CD4-positive, alpha-beta T cell (primary cell): Measurements from ENCODE around the gene DDX20. TPM values are rescaled to one million over a fixed set of nuclear protein-coding genes. Genes with fewer than 3 reads are reported as not detected.

Source experiments
- ATAC-seq: fragments of 200-7000 bp; cut with Tn5 transposase; one replicate; pipeline ENCODE4 v1.10.0; 2022; ENCODE audit warnings: mild to moderate bottlenecking; ENCODE audit not compliant: poor library complexity
- CTCF ChIA-PET: fragments of 350-600 bp; sonication (Branson Sonifier 250); formaldehyde crosslinking; loops from one replicate; lab custom pipeline; 2021; ENCODE audit warnings: antibody characterized with exemption, inconsistent platforms; lab: Charles Lee
- POLR2A ChIA-PET: fragments of 350-600 bp; sonication (Branson Sonifier 250); formaldehyde crosslinking; loops from one replicate; lab custom pipeline; 2021; ENCODE audit warnings: antibody characterized with exemption, inconsistent platforms; lab: Charles Lee
- DNase-seq, 14 experiments: peaks; one replicate each; pipeline ENCODE4 v3.0.0-alpha.2; 2013 to 2020; ENCODE audit warnings: mixed read lengths in 2 of 14
- H3K27ac ChIP-seq, 2 donors: one replicate each; pipeline versions ENCODE4 v1.5.1 to v1.7.0; 2013; ENCODE audit warnings: low read length in 2 of 2, low read depth in 1 of 2, mild to moderate bottlenecking in 1 of 2
- H3K27me3 ChIP-seq, 2 experiments: 1 replicate in 1 of 2; 2 replicates in 1 of 2; pipeline versions ENCODE4 v1.6.1 to v1.7.0; 2013; ENCODE audit warnings: low read length in 2 of 2, control low read depth in 1 of 2, mild to moderate bottlenecking in 1 of 2, moderate library complexity in 1 of 2; ENCODE audit not compliant: insufficient read depth in 2 of 2, control insufficient read depth in 1 of 2
- H3K36me3 ChIP-seq: one replicate; pipeline ENCODE4 v1.6.1; 2013; ENCODE audit warnings: low read length, control low read depth; ENCODE audit not compliant: insufficient read depth
- H3K4me1 ChIP-seq: one replicate; pipeline ENCODE4 v1.6.1; 2013; ENCODE audit warnings: low read length, control low read depth; ENCODE audit not compliant: insufficient read depth
- H3K4me3 ChIP-seq: one replicate; pipeline ENCODE4 v1.5.1; 2013; ENCODE audit warnings: mild to moderate bottlenecking, low read length, moderate library complexity
- H3K9me3 ChIP-seq, 2 experiments: 1 replicate in 1 of 2; 2 replicates in 1 of 2; pipeline versions ENCODE4 v1.6.1 to v1.7.0; 2013; ENCODE audit warnings: low read length in 2 of 2, mild to moderate bottlenecking in 2 of 2, control low read depth in 1 of 2, moderate library complexity in 1 of 2; ENCODE audit not compliant: control insufficient read depth in 1 of 2, insufficient read depth in 1 of 2
- H3K27ac Mint-ChIP-seq: one replicate; pipeline ENCODE4 v1.8.0; 2020; ENCODE audit warnings: mixed read lengths
- H3K27me3 Mint-ChIP-seq: one replicate; pipeline ENCODE4 v1.8.0; 2021; ENCODE audit warnings: mixed read lengths
- H3K36me3 Mint-ChIP-seq: one replicate; pipeline ENCODE4 v1.8.0; 2021; ENCODE audit warnings: low read depth, mixed read lengths
- H3K4me1 Mint-ChIP-seq: one replicate; pipeline ENCODE4 v1.8.0; 2021; ENCODE audit warnings: low read depth, mixed read lengths
- H3K4me3 Mint-ChIP-seq: one replicate; pipeline ENCODE4 v1.8.0; 2020; ENCODE audit warnings: mild to moderate bottlenecking, mixed read lengths
- H3K9me3 Mint-ChIP-seq: one replicate; pipeline ENCODE4 v1.8.0; 2020; ENCODE audit warnings: mixed read lengths
- CTCF ChIP-seq: fragments of 200-600 bp; IDR thresholded peaks from one replicate; pipeline ENCODE4 v1.8.0; 2022; ENCODE audit warnings: antibody characterized with exemption, mild to moderate bottlenecking
- intact Hi-C, 2 experiments: fragments of 100-400 bp; cut with DNase I in 1 of 2; cut with micrococcal nuclease in 1 of 2; formaldehyde crosslinking; loops; one replicate each; pipeline versions ENCODE4 v1.15.1 to v1.9.0; 2023 to 2025; cut with DNase I, micrococcal nuclease
- total RNA-seq, 174 experiments: library from RNA in 2 of 174; stranded (reverse) in 2 of 174; gene quantifications; one replicate each; pipeline ENCODE4 v1.2.3 and lab custom pipeline; 2021 to 2026

DDX20 gene
- total RNA-seq, 2 experiments from 2014 or later, result 27.2 to 27.4 TPM

DNA sequence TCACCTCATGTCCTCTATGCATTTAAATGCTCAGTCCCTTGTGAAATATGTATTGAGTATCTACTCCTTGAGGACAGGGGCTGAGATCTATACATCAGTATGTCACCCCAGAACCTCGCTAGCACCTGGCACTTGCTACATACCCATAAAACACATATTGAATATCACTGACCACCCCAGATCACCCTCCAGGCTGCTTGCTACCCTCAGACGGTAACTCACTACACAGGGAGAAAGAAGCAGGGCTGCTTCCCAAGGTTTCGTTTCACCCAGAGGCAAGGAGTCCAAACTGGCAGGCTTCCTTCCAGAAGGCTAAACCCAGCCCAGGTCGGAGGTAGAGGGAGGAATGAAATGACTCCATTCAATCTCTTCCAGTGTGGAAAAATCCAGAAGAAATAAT lies 25.0 kb upstream of the DDX20 start:
- no peaks in the 10 kb centered on the region for H3K9me3 ChIP-seq
- ATAC-seq (no peak), DNase-seq (no peak)
- no peaks in the 10 kb centered on the region for H3K9me3 Mint-ChIP-seq
- peaks cover 0 to under 1% of the 10 kb centered on the region in 2 experiments for H3K27me3 ChIP-seq
- no peak overlapping the region for H3K4me3 Mint-ChIP-seq
- H3K27ac ChIP-seq, result no peak overlapping the region
- H3K36me3 ChIP-seq, result no peaks in the 10 kb centered on the region
- intact Hi-C loops, result no loop called here
- H3K36me3 Mint-ChIP-seq, result no peaks in the 10 kb centered on the region
- no peaks in the 10 kb centered on the region for H3K4me1 Mint-ChIP-seq
- H3K4me1 ChIP-seq, result peaks cover 7% of the 10 kb centered on the region
- H3K4me3 ChIP-seq, result no peak overlapping the region
- TF ChIP-seq CTCF, result no peak
- POLR2A ChIA-PET, result interaction anchor here (0.6 kb wide), 1 partner anchor 24 kb away, joined by 3 read pairs; no protein-coding TSS in a partner anchor
- H3K27ac Mint-ChIP-seq, result no peak overlapping the region
- H3K27me3 Mint-ChIP-seq, result no peaks in the 10 kb centered on the region
- CTCF ChIA-PET, result no interaction called here

GRCh38 chr1:111731956-111732355 lies 23.7 kb upstream of the DDX20 start:
- no peak overlapping the region for H3K4me3 Mint-ChIP-seq
- CTCF ChIA-PET, result no interaction called here
- no peaks in the 10 kb centered on the region for H3K27me3 Mint-ChIP-seq
- no peaks in the 10 kb centered on the region for H3K9me3 ChIP-seq
- intact Hi-C loops, result no loop called here
- H3K36me3 ChIP-seq, result no peaks in the 10 kb centered on the region
- TF ChIP-seq CTCF, result no peak
- H3K36me3 Mint-ChIP-seq, result no peaks in the 10 kb centered on the region
- H3K27me3 ChIP-seq, result peaks cover 5% of the 10 kb centered on the region in 2 experiments
- no peak overlapping the region for H3K4me3 ChIP-seq
- H3K9me3 Mint-ChIP-seq, result no peaks in the 10 kb centered on the region
- no peak overlapping the region for H3K27ac ChIP-seq
- POLR2A ChIA-PET, result no interaction called here
- DNase-seq, result no peak
- no peak overlapping the region for H3K27ac Mint-ChIP-seq
- no peaks in the 10 kb centered on the region for H3K4me1 Mint-ChIP-seq
- peaks cover 7% of the 10 kb centered on the region for H3K4me1 ChIP-seq
- no peak for ATAC-seq

GRCh38 chr1:111732718-111733117 lies 23.0 kb upstream of the DDX20 start:
- peaks cover 9% of the 10 kb centered on the region for H3K4me1 ChIP-seq
- ChIA-PET POLR2A (no interaction called here), CTCF (no interaction called here)
- H3K27me3 ChIP-seq, result peaks cover 13% of the 10 kb centered on the region in 2 experiments
- no peak overlapping the region for H3K27ac Mint-ChIP-seq
- no peaks in the 10 kb centered on the region for H3K9me3 Mint-ChIP-seq
- no peak overlapping the region for H3K27ac ChIP-seq
- ATAC-seq (no peak), DNase-seq (no peak)
- H3K27me3 Mint-ChIP-seq, result no peaks in the 10 kb centered on the region
- H3K4me3 Mint-ChIP-seq, result no peak overlapping the region
- H3K9me3 ChIP-seq, result no peaks in the 10 kb centered on the region
- TF ChIP-seq CTCF, result no peak
- no peaks in the 10 kb centered on the region for H3K36me3 Mint-ChIP-seq
- intact Hi-C loops, result no loop called here
- H3K4me1 Mint-ChIP-seq, result peaks cover 4% of the 10 kb centered on the region
- no peak overlapping the region for H3K4me3 ChIP-seq
- no peaks in the 10 kb centered on the region for H3K36me3 ChIP-seq
